A673 (cell line): Measurements from ENCODE around the gene EIPR1. TPM values are rescaled to one million over a fixed set of nuclear protein-coding genes. Genes with fewer than 3 reads are reported as not detected.

Experiments
- BruUV-seq: library from RNA; stranded (reverse); fragments of 400-500 nt; replicated peaks from 2 replicates; lab custom pipeline; 2021; lab: Mats Ljungman, UMichigan
- CTCF ChIA-PET: fragments of 300-600 bp; sonication (Branson Sonifier 250); formaldehyde crosslinking; loops from one replicate; lab custom pipeline; 2022; ENCODE audit warnings: antibody characterized with exemption; lab: Charles Lee
- POLR2A ChIA-PET: fragments of 300-600 bp; sonication (Branson Sonifier 250); formaldehyde crosslinking; loops from one replicate; lab custom pipeline; 2022; ENCODE audit warnings: antibody characterized with exemption; ENCODE audit not compliant: low non-redundant PET; lab: Charles Lee
- DNase-seq: peaks from one replicate; pipeline ENCODE4 v3.0.0-alpha.2; 2015; ENCODE audit warnings: low spot score
- H3K27ac ChIP-seq: fragments of 200-600 bp; sonication (generic); 2 replicates; pipeline ENCODE4 v1.5.1; 2016; ENCODE audit warnings: mixed run types, low read depth, mild to moderate bottlenecking, mixed read lengths, antibody characterized with exemption, low read length; ENCODE audit not compliant: poor library complexity, severe bottlenecking
- H3K27me3 ChIP-seq: fragments of 200-600 bp; sonication (generic); replicated peaks from 2 replicates; pipeline ENCODE4 v1.6.1; 2017; ENCODE audit warnings: mixed run types, low read depth, mild to moderate bottlenecking, mixed read lengths, antibody characterized with exemption, low read length; ENCODE audit not compliant: insufficient read depth, poor library complexity
- H3K36me3 ChIP-seq: fragments of 200-600 bp; sonication (generic); 2 replicates; pipeline ENCODE4 v1.6.1; 2016; ENCODE audit warnings: mixed run types, mild to moderate bottlenecking, mixed read lengths, antibody characterized with exemption, low read length; ENCODE audit not compliant: insufficient read depth, poor library complexity, severe bottlenecking
- H3K4me1 ChIP-seq: fragments of 200-600 bp; sonication (generic); 2 replicates; pipeline ENCODE4 v1.6.1; 2017; ENCODE audit warnings: mixed run types, mild to moderate bottlenecking, mixed read lengths, antibody characterized with exemption, low read length; ENCODE audit not compliant: insufficient read depth, poor library complexity, severe bottlenecking
- H3K4me3 ChIP-seq: fragments of 200-600 bp; sonication (generic); 2 replicates; pipeline ENCODE4 v1.5.1; 2016; ENCODE audit warnings: low read depth, mixed run types, mild to moderate bottlenecking, mixed read lengths, low read length; ENCODE audit not compliant: poor library complexity, severe bottlenecking
- H3K9me3 ChIP-seq: fragments of 200-600 bp; sonication (generic); 2 replicates; pipeline ENCODE4 v1.6.1; 2016; ENCODE audit warnings: mixed run types, low read depth, mild to moderate bottlenecking, mixed read lengths, antibody characterized with exemption, low read length; ENCODE audit not compliant: poor library complexity, severe bottlenecking
- CTCF ChIP-seq: fragments of 300-800, 200-600 bp; sonication (generic); conservative IDR thresholded peaks from 2 replicates; pipeline ENCODE4 v1.5.1; 2017; ENCODE audit warnings: low read depth, mild to moderate bottlenecking, antibody characterized with exemption, low read length, moderate library complexity, mixed read lengths
- EZH2 ChIP-seq: fragments of 200-600 bp; sonication (generic); IDR thresholded peaks from 2 replicates; pipeline ENCODE4 v1.6.1; 2017; ENCODE audit warnings: borderline replicate concordance, low read depth, mild to moderate bottlenecking, mixed read lengths, antibody characterized with exemption, low read length; ENCODE audit not compliant: poor library complexity, severe bottlenecking
- intact Hi-C: fragments of 100-400 bp; cut with micrococcal nuclease; formaldehyde crosslinking; loops from one replicate; pipeline ENCODE4 v1.10.0; 2022; ENCODE audit not compliant: unreplicated experiment
- total RNA-seq: library from RNA; stranded (reverse); gene quantifications from 2 replicates; pipeline ENCODE4 v1.2.3, GENCODE V29; 2021

EIPR1 gene
- total RNA-seq, 1 experiment from 2014 or later, result 37.0 TPM

GRCh38 chr2:3205845-3206244 is 171.8 kb downstream of the EIPR1 start:
- no peak for DNase-seq
- intact Hi-C loops, result no loop called here
- no TSS peak for BruUV-seq
- no peaks in the 10 kb centered on the region for H3K27me3 ChIP-seq
- no peaks in the 10 kb centered on the region for H3K36me3 ChIP-seq
- POLR2A ChIA-PET, result no interaction called here
- H3K4me1 ChIP-seq, result peaks cover 10% of the 10 kb centered on the region
- TF ChIP-seq CTCF, result no peak
- TF ChIP-seq EZH2, result no peak
- H3K9me3 ChIP-seq, result no peaks in the 10 kb centered on the region
- CTCF ChIA-PET, result no interaction called here
- no peak overlapping the region for H3K27ac ChIP-seq
- no peak overlapping the region for H3K4me3 ChIP-seq

GRCh38 chr2:3204031-3204821 is 173.4 kb downstream of the EIPR1 start:
- Histone ChIP-seq H3K27ac (peak overlapping the region; percentile 60), H3K4me3 (no peak overlapping the region), H3K9me3 (no peaks in the 10 kb centered on the region), H3K4me1 (peaks cover 25% of the 10 kb centered on the region), H3K27me3 (no peaks in the 10 kb centered on the region), H3K36me3 (no peaks in the 10 kb centered on the region)
- peak; percentile 57 for DNase-seq
- ChIA-PET POLR2A (no interaction called here), CTCF (no interaction called here)
- BruUV-seq, result no TSS peak
- TF ChIP-seq EZH2, result no peak
- intact Hi-C loops, result no loop called here

- Histone ChIP-seq H3K36me3 (no peaks in the 10 kb centered on the region), H3K4me1 (peaks cover 25% of the 10 kb centered on the region), H3K4me3 (no peak overlapping the region), H3K27me3 (no peaks in the 10 kb centered on the region), H3K27ac (peak overlapping the region; percentile 60), H3K9me3 (no peaks in the 10 kb centered on the region)
- no peak for DNase-seq
- BruUV-seq, result no TSS peak
- TF ChIP-seq CTCF (no peak), EZH2 (no peak)
- ChIA-PET CTCF (no interaction called here), POLR2A (no interaction called here)
- intact Hi-C loops, result no loop called here
Measured at GRCh38 chr2:3203497-3204019, 174.1 kb downstream of the EIPR1 start.
